Measurements from ENCODE around the gene CCDC158.

The CCDC158 gene

GRCh38 chr4:76309939-76310550, 110.9 kb downstream of the CCDC158 start:
- in situ Hi-C loops (cut with HindIII; ENCODE audit: low pct_unique_long_range_greater_than_20kb, low sequenced_read_pairs): no loop called here

GRCh38 chr4:76308548-76308947, 112.4 kb downstream of the CCDC158 start:
- DNase-seq (ENCODE audit: low read depth in 1 of 2, low spot score in 1 of 2): no peak
- in situ Hi-C loops (cut with HindIII; ENCODE audit: low pct_unique_long_range_greater_than_20kb, low sequenced_read_pairs): no loop called here
- no peak for TF ChIP-seq JUND (IDR thresholded peaks at IDR 0.05; ENCODE audit: low read depth)

More at GRCh38 chr4:76309939-76310550, 110.9 kb downstream of the CCDC158 start:
- DNase-seq (ENCODE audit: low read depth in 1 of 2, low spot score in 1 of 2): no peak
- TF ChIP-seq JUND (IDR thresholded peaks at IDR 0.05; ENCODE audit: low read depth): no peak

GRCh38 chr4:76307660-76308014, 113.3 kb downstream of the CCDC158 start:
- no peak for TF ChIP-seq JUND (IDR thresholded peaks at IDR 0.05; ENCODE audit: low read depth)
- in situ Hi-C loops (cut with HindIII; ENCODE audit: low pct_unique_long_range_greater_than_20kb, low sequenced_read_pairs): no loop called here
- no peak for DNase-seq (ENCODE audit: low read depth in 1 of 2, low spot score in 1 of 2)

- in situ Hi-C loops (cut with HindIII; ENCODE audit: low pct_unique_long_range_greater_than_20kb, low sequenced_read_pairs): no loop called here
These were observed 113.9 kb downstream of the CCDC158 start for GRCh38 chr4:76306882-76307659.

GRCh38 chr4:76305971-76306881, 114.7 kb downstream of the CCDC158 start, which contains the start of gene STBD1:
Gene STBD1 (plus strand): TSS chr4:76306733. CDS start chr4:76306770, 37 bp downstream.
- in situ Hi-C loops (cut with HindIII; ENCODE audit: low pct_unique_long_range_greater_than_20kb, low sequenced_read_pairs): no loop called here
- peak; percentile 69 to 71 for DNase-seq (ENCODE audit: low read depth in 1 of 2, low spot score in 1 of 2)
- no peak for TF ChIP-seq JUND (IDR thresholded peaks at IDR 0.05; ENCODE audit: low read depth)

More at GRCh38 chr4:76306882-76307659, 113.9 kb downstream of the CCDC158 start:
- DNase-seq (ENCODE audit: low read depth in 1 of 2, low spot score in 1 of 2): peak; percentile 53 to 56
- no peak for TF ChIP-seq JUND (IDR thresholded peaks at IDR 0.05; ENCODE audit: low read depth)

GRCh38 chr4:76305033-76305687, 115.8 kb downstream of the CCDC158 start:
- no peak for TF ChIP-seq JUND (IDR thresholded peaks at IDR 0.05; ENCODE audit: low read depth)
- no peak for DNase-seq (ENCODE audit: low read depth in 1 of 2, low spot score in 1 of 2)
- in situ Hi-C loops (cut with HindIII; ENCODE audit: low pct_unique_long_range_greater_than_20kb, low sequenced_read_pairs): no loop called here

- in situ Hi-C loops (cut with HindIII; ENCODE audit: low pct_unique_long_range_greater_than_20kb, low sequenced_read_pairs): no loop called here
- no peak for TF ChIP-seq JUND (IDR thresholded peaks at IDR 0.05; ENCODE audit: low read depth)
- DNase-seq (ENCODE audit: low read depth in 1 of 2, low spot score in 1 of 2): no peak
These were observed 118.0 kb downstream of the CCDC158 start for GRCh38 chr4:76302826-76303438.

GRCh38 chr4:76301775-76302162, 119.2 kb downstream of the CCDC158 start:
- in situ Hi-C loops (cut with HindIII; ENCODE audit: low pct_unique_long_range_greater_than_20kb, low sequenced_read_pairs): no loop called here
- DNase-seq (ENCODE audit: low read depth in 1 of 2, low spot score in 1 of 2): no peak
- no peak for TF ChIP-seq JUND (IDR thresholded peaks at IDR 0.05; ENCODE audit: low read depth)

- DNase-seq (ENCODE audit: low read depth in 1 of 2, low spot score in 1 of 2): peak; percentile 8 to 62
- in situ Hi-C loops (cut with HindIII; ENCODE audit: low pct_unique_long_range_greater_than_20kb, low sequenced_read_pairs): no loop called here
- TF ChIP-seq JUND (IDR thresholded peaks at IDR 0.05; ENCODE audit: low read depth): no peak
These were observed 119.7 kb downstream of the CCDC158 start for GRCh38 chr4:76301068-76301774.

- DNase-seq (ENCODE audit: low read depth in 1 of 2, low spot score in 1 of 2): no peak
- TF ChIP-seq JUND (IDR thresholded peaks at IDR 0.05; ENCODE audit: low read depth): no peak
- in situ Hi-C loops (cut with HindIII; ENCODE audit: low pct_unique_long_range_greater_than_20kb, low sequenced_read_pairs): no loop called here
These were observed 120.9 kb downstream of the CCDC158 start for GRCh38 chr4:76300012-76300411.

GRCh38 chr4:76298227-76298626, 122.7 kb downstream of the CCDC158 start:
- TF ChIP-seq JUND (IDR thresholded peaks at IDR 0.05; ENCODE audit: low read depth): no peak
- in situ Hi-C loops (cut with HindIII; ENCODE audit: low pct_unique_long_range_greater_than_20kb, low sequenced_read_pairs): no loop called here
- no peak for DNase-seq (ENCODE audit: low read depth in 1 of 2, low spot score in 1 of 2)
